Brain microvascular endothelial cell (primary cell): ENCODE measurements around the gene TRMT44.

Source experiments
- DNase-seq: peaks from one replicate; pipeline ENCODE4 v3.0.0-alpha.2; 2020
- H3K27ac ChIP-seq: fragments of 250-450 bp; sonication (Bioruptor Pico); 2 replicates; pipeline ENCODE4 v1.5.1; 2020; ENCODE audit warnings: mild to moderate bottlenecking, moderate library complexity
- H3K27me3 ChIP-seq: fragments of 250-450 bp; sonication (Bioruptor Pico); replicated peaks from 2 replicates; pipeline ENCODE4 v1.5.1; 2020; ENCODE audit warnings: mild to moderate bottlenecking
- H3K36me3 ChIP-seq: fragments of 250-450 bp; sonication (Bioruptor Pico); replicated peaks from 2 replicates; pipeline ENCODE4 v1.5.1; 2020; ENCODE audit warnings: mild to moderate bottlenecking
- H3K4me3 ChIP-seq: 2 replicates; pipeline ENCODE4 v1.5.1; 2011; ENCODE audit warnings: low read depth, mild to moderate bottlenecking, control low read depth, low read length, moderate library complexity
- CTCF ChIP-seq: IDR thresholded peaks from 2 replicates; pipeline ENCODE4 v1.5.1; 2011; ENCODE audit warnings: low read depth, mild to moderate bottlenecking, moderate library complexity, low read length, control low read depth, inconsistent platforms; ENCODE audit errors: missing control alignments
- in situ Hi-C: cut with HindIII; loops from 2 replicates; pipeline ENCODE4 v1.10.0; 2017; ENCODE audit warnings: low sequenced_read_pairs, low pct_ligation_motif_present

The TRMT44 gene

GRCh38 chr4:8495803-8496202 is 55.2 kb downstream of the TRMT44 start:
- TF ChIP-seq CTCF = no peak
- in situ Hi-C loops = no loop called here
- no peak overlapping the region for H3K4me3 ChIP-seq

GRCh38 chr4:8497762-8498161 is 57.2 kb downstream of the TRMT44 start:
- in situ Hi-C loops = no loop called here
- Histone ChIP-seq H3K27me3 (no peaks in the 10 kb centered on the region), H3K4me3 (no peak overlapping the region), H3K36me3 (no peaks in the 10 kb centered on the region), H3K27ac (no peak overlapping the region)
- DNase-seq = no peak
- no peak for TF ChIP-seq CTCF

More at GRCh38 chr4:8495803-8496202, 55.2 kb downstream of the TRMT44 start:
- no peak for DNase-seq
- Histone ChIP-seq H3K27me3 (no peaks in the 10 kb centered on the region), H3K27ac (no peak overlapping the region), H3K36me3 (no peaks in the 10 kb centered on the region)

- DNase-seq = no peak
- in situ Hi-C loops = no loop called here
- Histone ChIP-seq H3K36me3 (no peaks in the 10 kb centered on the region), H3K27me3 (peaks cover 2% of the 10 kb centered on the region), H3K27ac (no peak overlapping the region), H3K4me3 (no peak overlapping the region)
- TF ChIP-seq CTCF = no peak
These were observed 60.4 kb downstream of the TRMT44 start for GRCh38 chr4:8500966-8501365.

- Histone ChIP-seq H3K36me3 (no peaks in the 10 kb centered on the region), H3K27ac (no peak overlapping the region), H3K4me3 (no peak overlapping the region), H3K27me3 (peaks cover 2% of the 10 kb centered on the region)
- TF ChIP-seq CTCF = no peak
- DNase-seq = no peak
- in situ Hi-C loops = no loop called here
These were observed 61.2 kb downstream of the TRMT44 start for GRCh38 chr4:8501781-8502180.

GRCh38 chr4:8502371-8502770 is 61.8 kb downstream of the TRMT44 start:
- Histone ChIP-seq H3K4me3 (no peak overlapping the region), H3K36me3 (no peaks in the 10 kb centered on the region), H3K27ac (no peak overlapping the region), H3K27me3 (peaks cover 2% of the 10 kb centered on the region)
- no peak for DNase-seq
- no peak for TF ChIP-seq CTCF
- in situ Hi-C loops = no loop called here

GRCh38 chr4:8502836-8503585 is 62.4 kb downstream of the TRMT44 start:
- Histone ChIP-seq H3K27ac (no peak overlapping the region), H3K36me3 (no peaks in the 10 kb centered on the region), H3K4me3 (no peak overlapping the region), H3K27me3 (peaks cover 2% of the 10 kb centered on the region)
- in situ Hi-C loops = no loop called here
- no peak for DNase-seq
- TF ChIP-seq CTCF = no peak
